ENCODE data around the gene PHF3.

GRCh38 chr6:63636518-63637021, 968 bp downstream of the PHF3 start:
- TF ChIP-seq POLR2A (IDR thresholded peaks at IDR 0.05): no peak
- TF ChIP-seq POLR2AphosphoS5 (IDR thresholded peaks at IDR 0.05): peak in 1 of 4 donors; percentile 25
